G401.6 (cell line): ENCODE results near the gene MX2.
"Not testable (repeated sequence)": the region's sequence is repeated elsewhere in the genome, so short reads cannot be mapped to it uniquely, and the experiment has no call there.

ENCODE experiments used
- FAIRE-seq: peaks from 2 replicates; lab custom pipeline; 2012; peaks lifted over from hg19 to GRCh38; lab: Jason Lieb, UNC

MX2 gene

GRCh38 chr21:41418393-41418792 is 56.6 kb downstream of the MX2 start:
- no peak for FAIRE-seq

DNA sequence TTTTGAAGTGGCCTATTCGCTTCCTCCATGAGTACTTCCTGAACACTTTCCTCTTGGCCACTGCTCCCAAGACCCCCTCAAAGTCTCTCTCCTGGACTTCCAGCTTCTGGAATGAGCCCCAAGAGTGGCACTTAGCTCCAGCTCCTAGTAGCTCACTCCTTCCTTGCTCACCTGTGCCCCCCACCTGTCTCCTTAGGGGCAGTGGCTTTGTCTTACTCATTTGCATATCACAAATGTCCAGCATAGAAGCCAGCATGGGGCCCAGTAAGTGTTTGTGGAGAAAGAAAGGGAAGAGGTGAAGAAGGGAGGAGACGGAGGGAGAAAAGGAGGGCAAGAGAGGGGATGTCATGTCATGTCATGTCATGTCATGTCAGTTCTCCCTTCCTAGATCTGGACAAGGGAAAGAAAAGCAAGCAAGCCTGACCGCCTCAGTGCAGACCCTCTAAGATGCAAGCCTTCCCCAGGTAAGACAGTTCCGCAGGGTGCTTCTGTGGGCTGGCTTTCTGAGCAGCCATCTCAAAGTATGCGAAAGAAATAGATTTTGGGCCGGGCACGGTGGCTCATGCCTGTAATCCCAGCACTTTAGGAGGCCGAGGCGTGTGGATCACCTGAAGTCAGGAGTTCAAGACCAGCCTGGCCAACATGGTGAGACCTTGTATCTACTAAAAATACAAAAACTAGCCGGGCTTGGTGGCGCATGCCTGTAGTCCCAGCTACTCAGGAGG is 57.3 kb downstream of the MX2 start:
- FAIRE-seq = no peak

GRCh38 chr21:41419921-41420862 is 58.4 kb downstream of the MX2 start:
- no peak for FAIRE-seq

DNA sequence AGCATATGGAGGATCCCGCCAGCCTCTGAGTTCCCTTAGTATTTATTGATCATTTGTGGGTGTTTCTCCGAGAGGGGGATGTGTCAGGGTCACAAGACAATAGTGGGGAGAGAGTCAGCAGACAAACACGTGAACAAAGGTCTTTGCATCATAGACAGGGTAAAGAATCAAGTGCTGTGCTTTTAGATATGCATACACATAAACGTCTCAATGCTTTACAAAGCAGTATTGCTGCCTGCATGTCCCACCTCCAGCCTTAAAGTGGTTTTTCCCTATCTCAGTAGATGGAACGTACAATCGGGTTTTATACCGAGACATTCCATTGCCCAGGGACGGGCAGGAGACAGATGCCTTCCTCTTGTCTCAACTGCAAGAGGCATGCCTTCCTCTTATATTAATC is 59.2 kb downstream of the MX2 start:
- FAIRE-seq = not testable (repeated sequence)

GRCh38 chr21:41422546-41423304 is 60.9 kb downstream of the MX2 start:
- FAIRE-seq = no peak

DNA sequence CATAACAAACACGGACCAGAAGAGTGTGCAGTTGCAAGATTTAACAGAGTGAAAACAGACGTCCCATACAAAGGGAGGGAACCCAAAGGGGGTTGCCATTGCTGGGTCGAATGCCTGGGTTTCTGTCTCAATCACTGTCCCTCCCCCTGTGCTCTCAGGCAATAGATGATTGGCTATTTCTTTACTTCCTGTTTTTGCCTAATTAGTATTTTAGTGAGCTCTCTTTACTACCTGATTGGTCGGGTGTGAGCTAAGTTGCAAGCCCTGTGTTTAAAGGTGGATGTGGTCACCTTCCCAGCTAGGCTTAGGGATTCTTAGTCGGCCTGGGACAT is 61.4 kb downstream of the MX2 start:
- FAIRE-seq = not testable (repeated sequence)

- no peak for FAIRE-seq
Measured at GRCh38 chr21:41425588-41425953, 63.7 kb downstream of the MX2 start.

- FAIRE-seq = no peak
Measured at GRCh38 chr21:41425954-41426675, 64.3 kb downstream of the MX2 start, which contains the start of gene MX1. Gene MX1 (plus strand): TSS chr21:41426239. CDS start chr21:41432071, 5,832 bp downstream.

DNA sequence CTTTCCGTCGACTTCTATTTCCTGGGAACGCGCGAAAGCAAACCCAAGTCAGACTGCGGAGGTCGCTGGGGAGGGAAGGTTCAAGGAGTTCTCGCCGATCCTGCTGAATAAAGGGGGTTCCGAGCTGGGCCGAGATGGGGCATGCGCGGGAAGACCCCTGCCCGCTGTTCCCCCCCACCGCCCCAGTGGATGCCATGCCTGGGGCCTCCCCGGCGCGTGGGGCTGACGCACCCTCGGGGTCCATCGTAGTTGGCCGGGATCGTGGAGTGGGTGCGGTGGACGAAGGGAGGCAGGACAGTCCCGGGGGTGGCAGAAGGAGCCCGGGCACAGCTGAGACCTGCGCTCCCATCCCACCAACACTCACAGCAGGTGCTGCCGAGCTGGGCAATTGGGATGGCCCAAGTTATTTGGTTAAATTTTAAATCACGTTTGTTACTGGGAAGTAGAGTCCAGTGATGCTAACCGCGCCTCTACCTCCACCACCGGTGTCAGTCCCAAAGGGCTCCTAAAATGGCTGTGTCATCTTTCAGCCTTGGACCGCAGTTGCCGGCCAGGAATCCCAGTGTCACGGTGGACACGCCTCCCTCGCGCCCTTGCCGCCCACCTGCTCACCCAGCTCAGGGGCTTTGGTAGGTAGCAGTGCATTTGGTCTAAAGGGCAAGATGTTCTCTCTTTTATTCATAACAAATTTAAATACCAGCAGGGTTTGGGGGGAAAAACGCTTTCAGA is 65.0 kb downstream of the MX2 start:
- FAIRE-seq = no peak

GRCh38 chr21:41427556-41427955 is 65.7 kb downstream of the MX2 start:
- no peak for FAIRE-seq

GRCh38 chr21:41428311-41428710 is 66.5 kb downstream of the MX2 start:
- no peak for FAIRE-seq

DNA sequence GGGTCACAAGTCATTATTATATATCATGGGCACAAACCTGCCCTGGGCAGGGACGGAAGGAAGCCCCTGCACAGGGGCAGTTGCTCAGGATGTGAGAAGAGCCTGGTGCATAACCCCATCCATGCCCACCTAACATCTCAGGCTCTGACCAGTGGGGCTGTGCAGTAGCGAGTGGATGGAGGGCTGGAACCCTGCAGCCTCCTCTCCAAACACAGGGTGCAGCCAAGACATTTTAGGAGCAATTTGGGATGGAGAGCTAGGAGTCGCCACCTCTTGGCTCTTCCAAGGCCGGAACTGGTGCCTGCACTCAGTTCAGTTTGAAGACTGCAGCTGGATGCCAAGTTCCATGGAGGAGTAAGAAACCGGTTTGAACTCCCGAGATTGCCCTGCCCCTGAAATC is 67.0 kb downstream of the MX2 start:
- FAIRE-seq = no peak

DNA sequence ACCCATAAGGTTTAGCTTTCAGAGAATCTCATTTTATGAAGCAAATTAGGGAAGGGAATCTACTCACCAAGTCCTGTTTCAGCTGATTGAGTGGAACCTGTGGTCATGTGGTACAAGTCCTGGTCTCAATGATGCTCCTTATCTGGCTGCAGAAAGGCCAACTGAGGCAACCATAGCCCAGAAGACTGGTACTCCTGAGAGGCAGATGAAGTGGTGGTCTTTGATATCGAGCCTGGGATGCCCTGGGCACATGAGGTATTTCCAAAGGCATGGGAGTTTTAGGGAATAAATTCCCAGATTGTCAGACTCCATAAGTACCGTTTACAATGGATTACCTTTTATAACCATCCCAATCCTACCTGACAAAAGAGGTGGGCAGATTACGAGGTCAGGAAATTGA is 67.5 kb downstream of the MX2 start:
- FAIRE-seq = no peak

DNA sequence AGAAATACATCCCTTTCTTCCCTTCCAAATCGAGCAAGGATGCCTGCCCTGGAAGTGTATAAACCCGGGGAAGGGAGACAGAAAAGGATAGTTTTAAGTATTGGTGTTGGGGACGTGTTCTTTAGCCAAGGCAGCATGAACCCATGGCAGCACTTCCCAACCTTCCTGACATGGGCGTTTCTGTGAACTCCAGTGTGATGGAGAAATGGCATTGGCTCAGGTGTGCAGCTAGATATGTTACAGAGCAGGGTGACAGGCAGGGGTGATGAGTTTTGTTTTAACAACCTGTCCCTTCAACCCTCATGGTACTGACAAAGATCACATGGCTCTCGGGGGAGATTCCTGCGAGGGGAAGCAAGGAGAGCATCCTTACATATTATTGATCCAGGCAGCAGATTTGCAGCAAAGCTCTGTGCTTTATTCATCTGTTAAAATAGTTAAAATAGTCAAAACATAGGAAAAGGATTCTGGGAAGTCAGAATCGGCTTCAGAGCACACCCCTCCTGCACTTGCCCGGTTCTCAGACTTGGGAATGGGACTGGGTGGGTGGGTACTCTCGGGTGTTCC is 68.2 kb downstream of the MX2 start:
- no peak for FAIRE-seq

DNA sequence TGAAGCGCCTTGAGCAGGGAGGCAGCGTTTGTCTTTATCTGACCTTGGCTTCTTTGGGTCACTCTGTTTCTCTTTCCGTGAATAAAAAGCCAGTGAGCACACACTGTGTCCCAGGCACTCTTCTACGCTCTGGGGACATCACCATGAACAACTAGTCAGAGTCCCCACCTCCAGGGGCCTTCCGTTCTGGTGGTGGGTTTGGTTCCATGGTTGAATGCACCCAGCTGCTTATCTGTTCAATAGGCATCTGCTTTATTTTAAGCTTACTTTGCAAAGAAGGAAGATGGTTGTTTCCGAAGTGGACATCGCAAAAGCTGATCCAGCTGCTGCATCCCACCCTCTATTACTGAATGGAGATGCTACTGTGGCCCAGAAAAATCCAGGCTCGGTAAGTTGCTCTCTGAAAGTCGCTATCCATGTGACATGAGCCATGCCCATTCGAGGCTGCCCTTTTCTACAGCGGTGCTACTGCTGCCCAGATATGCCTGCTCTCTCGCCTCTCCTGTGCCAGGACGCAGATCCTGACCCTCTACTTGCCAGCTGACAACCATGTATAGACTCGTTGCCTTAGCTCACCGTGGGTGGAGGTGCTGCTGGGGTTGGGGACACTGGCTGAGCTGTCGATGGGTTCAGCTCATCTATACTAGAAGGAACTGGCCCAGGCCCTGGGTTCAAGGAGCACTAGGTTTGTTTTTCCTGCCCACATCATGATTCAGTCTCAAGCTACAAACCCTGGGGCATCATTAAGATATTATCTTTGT is 70.1 kb downstream of the MX2 start:
- FAIRE-seq = no peak

DNA sequence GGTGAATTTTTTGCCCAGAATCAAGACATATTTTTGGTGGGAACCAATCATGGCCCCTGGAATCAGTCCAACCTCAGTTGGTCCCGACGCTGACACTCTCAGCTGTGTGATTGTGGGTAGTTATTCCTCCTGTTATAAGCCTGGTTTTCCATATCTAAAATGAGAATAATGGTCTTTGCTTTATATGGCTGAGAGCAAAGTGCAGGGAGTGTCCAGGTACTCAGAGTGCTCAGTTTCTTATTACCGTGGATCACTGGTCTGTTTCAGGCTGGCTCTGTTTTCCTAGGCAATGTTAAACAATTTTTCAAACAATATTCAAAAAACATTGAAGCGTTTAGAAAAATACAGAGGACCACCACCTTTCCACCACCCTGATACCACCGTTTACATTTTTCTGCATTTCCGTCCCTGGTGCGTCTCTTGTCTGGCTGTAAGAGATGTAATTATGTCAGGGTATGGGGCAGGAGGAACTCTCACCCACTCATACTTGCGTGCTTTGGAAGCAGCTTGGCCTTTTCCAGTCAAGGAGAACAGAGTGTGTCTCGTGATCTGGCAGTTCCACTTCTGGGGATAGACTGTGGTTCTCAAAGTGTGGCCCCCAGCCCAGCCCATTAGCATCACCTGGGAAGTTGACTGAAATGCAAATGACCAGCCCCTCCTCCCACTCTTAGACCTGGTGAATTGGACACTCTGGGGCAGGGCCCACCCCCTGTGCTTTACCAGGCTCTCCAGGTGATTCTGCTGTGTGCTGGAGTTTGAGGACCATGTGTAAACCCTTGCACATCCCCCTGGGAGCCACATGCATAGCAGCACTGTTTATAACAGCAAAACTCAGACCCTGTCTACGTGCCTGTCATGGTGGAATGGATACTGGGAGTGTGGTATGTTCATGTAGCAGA is 71.0 kb downstream of the MX2 start:
- FAIRE-seq = no peak

DNA sequence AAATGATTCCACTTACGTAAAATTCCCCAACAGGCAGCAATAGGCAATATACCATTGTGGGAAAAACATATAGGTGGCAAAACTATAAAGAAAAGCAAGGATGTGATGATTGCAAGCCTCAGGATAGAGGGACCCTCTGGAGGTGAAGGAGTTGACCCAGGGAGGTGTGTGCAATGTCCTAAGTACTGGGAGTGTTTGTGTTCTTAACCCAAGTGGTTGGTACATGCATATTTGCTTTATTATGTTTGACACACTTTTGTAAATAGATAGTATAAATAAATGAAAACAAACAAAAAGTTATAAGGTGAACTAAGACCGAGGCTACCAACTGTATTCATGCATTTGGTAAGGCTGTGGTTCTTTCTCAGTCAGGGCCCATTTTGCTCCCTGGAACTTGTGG is 71.7 kb downstream of the MX2 start:
- FAIRE-seq = no peak

GRCh38 chr21:41435706-41436105 is 73.9 kb downstream of the MX2 start:
- no peak for FAIRE-seq

DNA sequence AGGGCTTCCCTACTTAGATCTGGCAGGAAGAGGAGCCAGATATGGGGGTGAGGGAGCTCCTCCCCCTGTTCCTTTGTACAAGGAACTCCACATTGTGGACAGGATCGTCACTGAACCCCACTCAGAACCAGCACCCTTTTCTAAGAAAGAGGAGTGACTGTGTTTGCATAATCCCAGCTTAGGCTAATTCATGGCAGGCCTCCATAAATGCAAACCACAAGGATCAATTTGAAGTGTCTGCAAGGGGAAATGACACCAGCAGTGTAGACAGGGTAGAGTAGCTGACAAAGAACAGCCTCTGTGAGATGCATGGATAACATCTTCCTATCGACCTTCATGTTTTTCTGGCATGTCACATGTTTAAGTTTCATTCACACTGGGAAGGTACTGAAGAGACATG is 75.9 kb downstream of the MX2 start:
- no peak for FAIRE-seq
